GM19351 (cell line): Measurements from ENCODE around the gene CTCFL.

ENCODE experiments used
- ATAC-seq: cut with Tn5 transposase; IDR thresholded peaks from one replicate; pipeline ENCODE4 v1.9.1; 2021; ENCODE audit warnings: mild to moderate bottlenecking, moderate library complexity; ENCODE audit not compliant: unreplicated experiment

The CTCFL gene

DNA sequence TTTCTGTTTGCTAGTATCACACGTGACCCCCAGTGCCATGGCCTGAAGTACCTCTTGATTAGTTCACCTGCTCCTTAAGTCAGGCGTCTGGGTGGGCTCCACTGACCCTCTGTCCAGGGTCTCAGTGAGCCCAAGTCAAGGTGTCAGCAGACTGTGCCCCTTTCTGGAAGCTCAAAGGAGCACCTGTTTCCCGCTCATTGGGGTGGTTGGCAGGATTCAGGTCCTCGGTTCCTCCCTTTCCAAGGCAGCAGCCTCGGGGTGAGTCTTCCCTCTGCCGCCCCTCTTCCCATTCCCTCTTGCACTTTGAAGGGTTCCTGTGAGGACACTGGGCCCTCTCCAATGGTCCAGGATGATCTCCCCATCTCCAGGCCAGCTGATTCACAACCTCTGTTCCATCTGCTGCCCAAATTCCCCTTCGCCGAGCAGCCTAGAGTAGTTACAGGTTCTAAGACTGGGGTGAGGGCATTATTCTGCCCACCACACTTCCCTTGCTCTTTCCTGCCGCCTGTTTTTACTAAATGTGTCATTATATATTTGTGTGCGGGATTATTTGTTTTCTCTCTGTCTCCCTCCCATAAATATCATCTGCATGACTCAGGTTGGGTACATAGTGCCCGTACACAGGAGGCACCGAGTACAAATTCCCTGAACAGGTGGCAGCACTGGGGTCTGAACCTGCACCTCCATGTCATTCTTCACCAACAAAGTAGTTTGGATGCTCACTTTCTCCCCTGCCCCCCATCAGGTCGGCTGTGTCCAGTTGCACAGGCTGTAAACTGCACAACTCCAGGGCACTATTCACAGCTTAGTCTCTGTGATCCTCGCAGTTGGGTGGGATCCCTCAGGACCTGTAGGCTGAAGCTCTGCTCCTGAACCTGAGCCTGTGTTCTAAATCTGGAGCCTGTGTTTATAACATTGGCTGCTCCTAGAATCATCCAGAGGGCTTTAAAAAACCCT is 75.3 kb downstream of the CTCFL start:
- ATAC-seq = no peak

DNA sequence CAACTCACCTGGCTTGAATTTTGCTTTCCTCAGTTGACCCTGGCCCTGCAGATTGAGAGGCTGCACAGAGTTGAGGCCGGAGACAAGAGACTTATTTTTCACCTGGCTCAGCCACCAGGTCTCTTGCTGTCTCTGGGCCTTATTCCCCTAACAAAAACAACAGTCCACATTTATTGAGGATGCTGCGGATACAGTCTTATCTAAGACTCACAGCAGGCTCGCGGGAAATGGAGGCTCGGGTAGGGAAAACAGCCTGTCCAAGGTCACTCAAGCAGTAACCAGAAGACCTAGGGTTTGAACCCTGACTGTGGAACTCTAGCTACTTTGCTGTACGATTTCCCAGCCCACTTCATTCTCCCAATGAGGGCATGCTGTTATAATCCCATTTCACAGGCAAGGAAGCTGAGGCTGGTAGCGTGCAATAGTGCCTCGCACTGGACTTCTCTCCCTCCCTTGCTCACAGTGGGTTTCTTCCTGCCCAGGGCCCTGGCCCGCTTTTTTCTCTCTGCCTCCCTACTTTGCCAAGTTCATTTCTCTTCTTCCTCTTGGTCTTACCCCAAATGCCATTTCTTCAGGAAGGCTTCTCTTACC is 76.1 kb downstream of the CTCFL start:
- ATAC-seq = no peak
